Measurements from ENCODE around the gene UBE2Q2.

- no peak for TF ChIP-seq CTCF (conservative IDR thresholded peaks at IDR 0.05; ENCODE audit: low read depth, low read length)
- no peak for TF ChIP-seq SMC3 (IDR thresholded peaks at IDR 0.05; ENCODE audit: low read depth, low read length)
- TF ChIP-seq POLR2A (IDR thresholded peaks at IDR 0.05; ENCODE audit: low read depth, low read length), result no peak
- no peak for TF ChIP-seq MXI1 (IDR thresholded peaks at IDR 0.05; ENCODE audit: borderline replicate concordance, low read depth, low read length)
- TF ChIP-seq BHLHE40 (IDR thresholded peaks at IDR 0.05; ENCODE audit: low read depth, low read length), result no peak
- no peak for TF ChIP-seq RFX5 (IDR thresholded peaks at IDR 0.05; ENCODE audit: low read depth, low read length)
- TF ChIP-seq RAD21 (IDR thresholded peaks at IDR 0.05; ENCODE audit: low read length), result no peak
- no peak for TF ChIP-seq MAFK (IDR thresholded peaks at IDR 0.05; ENCODE audit: low read depth, low read length)
- no peak for TF ChIP-seq USF2 (IDR thresholded peaks at IDR 0.05; ENCODE audit: low read depth, low read length)
- no peak for TF ChIP-seq NFE2L2 (IDR thresholded peaks at IDR 0.05; ENCODE audit: low read depth, low read length)
- TF ChIP-seq CEBPB (IDR thresholded peaks at IDR 0.05; ENCODE audit: low read depth, low read length), result no peak
Measured at GRCh38 chr15:75926931-75927330, 83.7 kb downstream of the UBE2Q2 start.
